Measurements from ENCODE around the gene FCRL3.

FCRL3 gene

DNA sequence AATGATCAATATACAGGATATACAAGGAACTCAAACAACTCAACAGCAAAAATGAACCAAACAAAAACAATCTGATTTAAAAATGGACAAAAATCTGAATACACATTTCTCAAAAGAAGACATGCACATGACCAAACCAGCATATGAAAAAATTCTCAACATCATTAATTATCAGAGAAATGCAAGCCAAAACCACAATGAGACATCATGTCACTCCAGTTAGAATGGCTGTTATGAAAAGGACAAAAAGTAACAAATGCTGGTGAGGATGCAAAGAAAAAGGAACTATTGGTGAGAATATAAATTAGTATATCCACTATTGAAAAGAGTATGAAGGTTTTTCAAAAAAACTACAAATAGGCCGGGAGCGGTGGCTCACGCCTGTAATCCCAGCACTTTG is 42.0 kb downstream of the FCRL3 start:
- Histone ChIP-seq H2AFZ (ENCODE audit: low read length) (no peak overlapping the region), H3F3A (ENCODE audit: low read depth) (no peaks in the 10 kb centered on the region; the same call in 1 of the 2 replicates), H3K9ac (ENCODE audit: low read depth, low read length, poor library complexity, severe bottlenecking) (no peak overlapping the region), H3K9me3 (ENCODE audit: insufficient read depth, low read depth, low read length) (no peaks in the 10 kb centered on the region), H3K79me2 (ENCODE audit: insufficient read depth, low read length) (no peaks in the 10 kb centered on the region), H3K27me3 (ENCODE audit: insufficient read depth, low read length, poor library complexity, severe bottlenecking) (no peaks in the 10 kb centered on the region), H3K4me3 (ENCODE audit: low read length, poor library complexity, severe bottlenecking) (no peak overlapping the region), H3K9me2 (replicated peaks; ENCODE audit: low read depth, low read length) (no peaks in the 10 kb centered on the region; the same call in 1 of the 2 replicates), H3K36me3 (ENCODE audit: insufficient read depth, low read length) (no peaks in the 10 kb centered on the region), H3K4me1 (ENCODE audit: insufficient read depth, low read length, poor library complexity, severe bottlenecking) (peaks cover 31% of the 10 kb centered on the region), H3K4me2 (ENCODE audit: low read depth, low read length, poor library complexity, severe bottlenecking) (peak overlapping the region; percentile 61), H4K20me1 (ENCODE audit: insufficient read depth, low read length, poor library complexity, severe bottlenecking) (no peaks in the 10 kb centered on the region)
- TF ChIP-seq, protein P1, sequence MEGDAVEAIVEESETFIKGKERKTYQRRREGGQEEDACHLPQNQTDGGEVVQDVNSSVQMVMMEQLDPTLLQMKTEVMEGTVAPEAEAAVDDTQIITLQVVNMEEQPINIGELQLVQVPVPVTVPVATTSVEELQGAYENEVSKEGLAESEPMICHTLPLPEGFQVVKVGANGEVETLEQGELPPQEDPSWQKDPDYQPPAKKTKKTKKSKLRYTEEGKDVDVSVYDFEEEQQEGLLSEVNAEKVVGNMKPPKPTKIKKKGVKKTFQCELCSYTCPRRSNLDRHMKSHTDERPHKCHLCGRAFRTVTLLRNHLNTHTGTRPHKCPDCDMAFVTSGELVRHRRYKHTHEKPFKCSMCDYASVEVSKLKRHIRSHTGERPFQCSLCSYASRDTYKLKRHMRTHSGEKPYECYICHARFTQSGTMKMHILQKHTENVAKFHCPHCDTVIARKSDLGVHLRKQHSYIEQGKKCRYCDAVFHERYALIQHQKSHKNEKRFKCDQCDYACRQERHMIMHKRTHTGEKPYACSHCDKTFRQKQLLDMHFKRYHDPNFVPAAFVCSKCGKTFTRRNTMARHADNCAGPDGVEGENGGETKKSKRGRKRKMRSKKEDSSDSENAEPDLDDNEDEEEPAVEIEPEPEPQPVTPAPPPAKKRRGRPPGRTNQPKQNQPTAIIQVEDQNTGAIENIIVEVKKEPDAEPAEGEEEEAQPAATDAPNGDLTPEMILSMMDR (conservative IDR thresholded peaks at IDR 0.05; ENCODE audit: low read length) = no peak
- TF ChIP-seq EZH2phosphoT487 (IDR thresholded peaks at IDR 0.05; ENCODE audit: borderline replicate concordance) = no peak

DNA sequence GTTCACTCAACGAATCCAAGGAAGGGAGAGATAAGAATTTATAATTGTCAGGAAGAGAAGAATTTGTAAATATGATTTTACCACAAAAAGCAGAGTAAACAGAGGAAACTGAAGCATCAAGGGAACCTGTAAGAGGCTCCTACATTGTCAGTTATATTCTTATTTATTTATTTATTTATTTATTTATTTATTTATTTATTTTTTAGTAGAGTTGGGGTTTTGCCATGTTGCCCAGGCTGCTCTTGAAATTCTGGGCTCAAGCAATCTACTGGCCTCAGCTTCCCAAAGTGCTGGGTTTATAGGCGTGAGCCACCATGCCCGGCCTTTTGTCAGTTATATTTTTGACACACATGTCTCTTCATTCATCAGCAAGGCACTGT is 47.1 kb downstream of the FCRL3 start:
- H3K4me1 ChIP-seq (ENCODE audit: insufficient read depth, low read length, poor library complexity, severe bottlenecking) = peaks cover 38% of the 10 kb centered on the region
- peaks cover 2% of the 10 kb centered on the region; the same call in 1 of the 2 replicates for H3F3A ChIP-seq (ENCODE audit: low read depth)
- TF ChIP-seq, protein P1 (conservative IDR thresholded peaks at IDR 0.05; ENCODE audit: low read length) = no peak
- TF ChIP-seq EZH2phosphoT487 (IDR thresholded peaks at IDR 0.05; ENCODE audit: borderline replicate concordance) = no peak
- H3K36me3 ChIP-seq (ENCODE audit: insufficient read depth, low read length) = no peaks in the 10 kb centered on the region
- H4K20me1 ChIP-seq (ENCODE audit: insufficient read depth, low read length, poor library complexity, severe bottlenecking) = no peaks in the 10 kb centered on the region
- peak overlapping the region; percentile 50 for H3K4me2 ChIP-seq (ENCODE audit: low read depth, low read length, poor library complexity, severe bottlenecking)
- H3K4me3 ChIP-seq (ENCODE audit: low read length, poor library complexity, severe bottlenecking) = no peak overlapping the region
- no peaks in the 10 kb centered on the region for H3K79me2 ChIP-seq (ENCODE audit: insufficient read depth, low read length)
- H2AFZ ChIP-seq (ENCODE audit: low read length) = no peak overlapping the region
- H3K9me3 ChIP-seq (ENCODE audit: insufficient read depth, low read depth, low read length) = no peaks in the 10 kb centered on the region
- H3K27me3 ChIP-seq (ENCODE audit: insufficient read depth, low read length, poor library complexity, severe bottlenecking) = no peaks in the 10 kb centered on the region
- no peak overlapping the region for H3K9ac ChIP-seq (ENCODE audit: low read depth, low read length, poor library complexity, severe bottlenecking)
- H3K9me2 ChIP-seq (replicated peaks; ENCODE audit: low read depth, low read length) = no peaks in the 10 kb centered on the region; the same call in 1 of the 2 replicates

DNA sequence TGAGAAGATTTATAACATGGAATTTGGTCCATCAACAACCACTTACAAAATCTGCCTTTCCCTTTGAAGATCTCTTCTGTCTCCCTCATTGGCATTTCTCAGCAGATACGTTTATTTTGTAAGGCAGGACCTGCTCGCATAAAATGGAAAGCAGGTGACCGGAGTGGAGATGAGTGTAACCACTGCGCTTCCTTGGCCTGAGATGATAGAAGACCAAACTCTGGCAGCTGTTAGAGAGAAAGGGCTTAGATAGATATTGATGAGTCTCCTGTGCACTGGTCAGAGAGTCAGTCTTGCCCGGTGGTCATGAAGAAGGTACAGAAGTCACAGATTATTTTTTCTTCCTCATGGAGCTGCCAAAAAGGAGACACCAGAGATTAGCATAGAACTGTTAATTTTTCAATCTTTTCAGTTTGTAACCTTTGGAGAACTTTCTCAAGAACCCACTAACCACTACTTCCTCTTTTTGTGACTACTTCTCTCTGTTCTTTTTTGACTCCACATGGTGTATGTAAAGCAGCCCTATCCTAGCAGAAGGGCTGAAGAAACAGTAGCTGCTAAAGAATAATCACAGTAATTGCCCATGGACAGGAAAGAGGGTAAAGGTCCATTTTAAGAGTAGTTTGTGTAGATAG is 47.6 kb downstream of the FCRL3 start:
- Histone ChIP-seq H3K4me1 (ENCODE audit: insufficient read depth, low read length, poor library complexity, severe bottlenecking) (peaks cover 36% of the 10 kb centered on the region), H3K27me3 (ENCODE audit: insufficient read depth, low read length, poor library complexity, severe bottlenecking) (no peaks in the 10 kb centered on the region), H3K9me2 (replicated peaks; ENCODE audit: low read depth, low read length) (no peaks in the 10 kb centered on the region; the same call in 1 of the 2 replicates), H3K36me3 (ENCODE audit: insufficient read depth, low read length) (no peaks in the 10 kb centered on the region), H3K4me3 (ENCODE audit: low read length, poor library complexity, severe bottlenecking) (no peak overlapping the region), H3K9me3 (ENCODE audit: insufficient read depth, low read depth, low read length) (no peaks in the 10 kb centered on the region), H4K20me1 (ENCODE audit: insufficient read depth, low read length, poor library complexity, severe bottlenecking) (no peaks in the 10 kb centered on the region), H3F3A (ENCODE audit: low read depth) (peaks cover 2% of the 10 kb centered on the region; the same call in 1 of the 2 replicates), H3K9ac (ENCODE audit: low read depth, low read length, poor library complexity, severe bottlenecking) (no peak overlapping the region), H2AFZ (ENCODE audit: low read length) (no peak overlapping the region), H3K79me2 (ENCODE audit: insufficient read depth, low read length) (no peaks in the 10 kb centered on the region), H3K4me2 (ENCODE audit: low read depth, low read length, poor library complexity, severe bottlenecking) (peak overlapping the region; percentile 50)
- TF ChIP-seq, protein P1 (conservative IDR thresholded peaks at IDR 0.05; ENCODE audit: low read length) = no peak

Data from Loucy (cell line).